ENCODE data around the gene LIMS2.

LIMS2 gene

DNA sequence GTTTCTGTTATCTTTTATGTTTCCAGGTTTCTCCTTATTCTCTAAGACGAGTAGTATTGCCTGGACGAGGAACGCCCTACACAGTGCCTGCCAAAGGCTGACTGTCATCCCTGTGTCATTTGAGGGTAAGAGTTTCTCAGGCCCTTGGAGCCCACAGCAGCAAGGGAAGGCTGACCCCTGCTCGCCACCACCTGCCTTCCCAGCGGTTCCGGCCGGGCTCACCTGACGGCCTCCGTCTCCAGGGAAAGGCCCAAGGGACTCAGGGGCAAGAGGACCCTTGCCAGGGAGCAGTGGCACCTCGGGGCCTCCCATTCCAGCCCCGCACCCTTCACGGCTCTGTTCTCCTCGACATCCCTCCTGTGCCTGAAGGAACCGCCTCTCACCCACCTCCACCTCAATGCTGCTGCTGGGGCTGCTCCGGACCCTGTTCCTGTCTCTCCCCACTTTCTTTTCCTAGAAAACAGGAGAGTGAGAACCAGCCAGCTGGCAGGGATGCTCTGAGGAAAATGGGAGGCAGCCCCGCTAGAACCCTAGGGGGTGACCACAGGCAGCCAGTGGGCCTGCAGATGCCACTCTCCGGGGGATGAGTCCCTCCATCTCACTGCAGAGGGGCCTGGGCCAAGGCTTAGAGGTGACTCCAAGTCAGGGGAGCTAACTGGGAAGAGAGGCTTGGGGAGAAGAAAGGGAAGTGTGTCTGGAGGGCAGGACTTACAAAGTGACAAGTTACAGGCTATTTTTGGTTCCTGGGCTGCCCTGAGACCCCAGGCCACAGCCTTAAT lies 1.9 kb downstream of the LIMS2 start:
- no peak for DNase-seq

GRCh38 chr2:127672341-127673224 lies 2.7 kb downstream of the LIMS2 start:
- DNase-seq = no peak

- DNase-seq = no peak
Observed at GRCh38 chr2:127671557-127672302, 3.6 kb downstream of the LIMS2 start.

DNA sequence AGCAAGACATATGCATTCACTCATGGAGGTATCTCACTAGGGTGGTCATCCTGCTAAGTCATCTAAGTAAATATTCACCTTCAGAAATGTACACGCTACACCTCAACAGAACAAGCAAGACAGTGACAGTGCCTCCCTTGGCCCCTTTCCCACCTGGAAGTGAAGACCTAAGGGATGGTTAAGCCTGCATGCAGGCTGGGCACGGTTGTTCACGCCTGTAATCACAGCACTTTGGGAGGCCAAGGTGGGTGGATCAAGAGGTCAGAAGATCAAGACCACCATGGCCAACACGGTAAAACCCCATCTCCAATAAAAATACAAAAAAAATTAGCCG lies 4.4 kb downstream of the LIMS2 start:
- DNase-seq = no peak

DNA sequence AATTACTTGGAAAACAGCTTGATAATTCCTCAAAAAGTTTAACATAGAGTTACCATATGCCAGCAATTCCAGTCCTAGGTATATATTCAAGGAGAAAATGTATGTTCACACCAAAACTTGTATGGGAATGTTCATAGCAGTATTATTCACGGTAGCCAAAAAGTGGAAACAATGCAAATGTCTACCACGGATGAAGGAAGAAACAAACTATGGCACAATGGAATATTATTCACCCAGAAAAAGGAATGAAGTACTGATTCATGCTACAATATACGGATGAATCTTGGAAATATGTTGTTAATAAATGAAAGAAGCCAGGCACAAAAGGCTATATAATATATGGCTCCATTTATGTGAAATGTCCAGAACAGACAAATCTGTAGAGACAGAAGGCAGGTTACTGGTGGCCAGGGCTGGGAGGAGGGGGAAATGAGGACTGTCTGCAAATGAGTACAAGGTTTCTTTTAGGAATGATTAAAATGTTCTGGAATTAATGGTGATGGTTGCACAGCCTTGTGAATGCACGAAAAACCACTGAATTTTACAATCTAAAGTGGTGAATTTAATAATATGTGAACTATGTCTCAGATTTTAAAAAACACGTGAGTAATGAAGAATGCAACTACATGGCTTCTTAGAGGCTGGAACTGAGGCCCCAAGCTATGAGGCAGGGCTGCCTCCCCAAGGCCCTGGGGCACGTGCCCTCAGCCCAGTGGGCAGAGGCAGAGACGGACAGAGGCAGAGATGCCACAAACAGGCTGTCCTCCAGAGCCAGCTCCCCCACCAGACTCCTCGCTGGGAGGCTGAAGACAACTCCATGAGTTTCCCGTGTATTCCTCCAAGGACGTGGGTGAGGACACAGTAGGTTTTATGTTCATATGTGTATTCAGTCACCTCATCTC lies 5.0 kb downstream of the LIMS2 start:
- no peak for DNase-seq

- no peak for DNase-seq
Observed at GRCh38 chr2:127669056-127669455, 6.3 kb downstream of the LIMS2 start.

DNA sequence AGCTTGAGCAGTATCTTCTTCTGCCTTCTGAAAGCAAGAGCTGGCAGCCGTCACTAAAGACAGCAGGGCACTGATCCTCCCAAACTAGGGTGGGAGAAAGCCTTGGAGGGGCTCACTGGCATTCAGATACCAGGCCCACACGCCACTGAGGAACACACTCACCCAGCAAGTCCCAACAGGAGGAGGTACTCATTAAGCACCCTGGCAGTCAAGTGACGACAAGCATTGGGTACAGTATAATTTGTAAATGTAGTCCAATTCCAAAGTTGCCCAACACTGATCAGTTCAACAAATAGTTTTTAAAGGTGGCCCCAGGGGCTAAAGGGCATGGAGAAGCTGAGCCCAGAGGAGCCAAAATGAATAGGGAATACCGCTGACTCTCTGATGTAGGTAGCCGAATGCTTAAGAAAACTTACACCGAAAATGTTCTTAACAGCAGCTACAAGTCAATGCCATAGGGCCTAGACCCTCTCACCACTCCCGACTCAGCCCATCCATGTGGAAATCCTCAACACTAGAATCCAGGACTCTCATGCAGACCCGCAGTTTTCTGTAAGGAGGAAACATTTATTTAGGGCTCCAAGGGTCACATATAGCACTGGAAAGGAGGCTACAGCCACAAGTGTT lies 9.9 kb downstream of the LIMS2 start:
- DNase-seq = no peak

DNA sequence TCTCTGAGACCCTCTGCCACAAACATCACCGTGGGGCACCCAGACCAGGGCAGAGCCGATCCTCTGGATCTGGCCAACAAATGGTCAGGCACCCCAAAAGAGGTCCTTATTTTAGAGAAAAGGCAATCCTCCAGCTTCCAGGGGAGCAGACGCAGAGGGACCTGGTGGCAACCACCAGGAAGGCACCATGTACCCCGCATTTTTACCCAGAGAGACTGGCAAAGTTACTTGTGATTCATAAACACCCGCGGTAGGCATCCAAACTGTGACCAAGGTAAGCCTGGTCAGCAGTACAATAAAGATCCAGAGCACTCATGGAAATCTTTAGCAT lies 10.5 kb downstream of the LIMS2 start:
- DNase-seq = no peak

- DNase-seq = no peak
Observed at GRCh38 chr2:127664065-127664894, 11.1 kb downstream of the LIMS2 start.

DNA sequence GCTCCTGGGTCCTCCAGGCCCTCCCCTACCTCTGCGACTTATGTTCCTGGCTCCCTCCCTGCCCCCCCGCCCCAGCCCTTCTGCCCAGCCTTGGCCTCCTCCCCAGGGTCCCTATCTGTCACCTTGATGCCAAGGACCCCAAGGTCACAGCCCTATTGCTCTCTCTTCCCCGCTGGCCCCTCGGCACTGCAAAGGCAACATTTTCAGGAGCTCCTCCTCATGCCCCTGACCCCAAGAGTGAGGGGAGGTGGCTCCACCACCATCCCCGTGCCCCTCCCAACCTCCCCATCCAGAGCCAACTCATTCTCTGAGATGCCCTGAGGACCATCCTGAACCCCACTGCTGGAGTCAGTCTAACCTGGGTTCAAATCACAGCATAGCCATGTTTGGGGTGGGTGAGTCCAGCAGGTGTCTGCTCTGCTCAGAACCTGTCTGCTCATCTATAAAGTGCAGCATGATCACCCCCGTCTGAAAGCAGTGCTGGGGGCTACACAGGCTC lies 11.7 kb downstream of the LIMS2 start:
- DNase-seq = no peak

- DNase-seq = no peak
Observed at GRCh38 chr2:127662937-127663565, 12.3 kb downstream of the LIMS2 start.

DNA sequence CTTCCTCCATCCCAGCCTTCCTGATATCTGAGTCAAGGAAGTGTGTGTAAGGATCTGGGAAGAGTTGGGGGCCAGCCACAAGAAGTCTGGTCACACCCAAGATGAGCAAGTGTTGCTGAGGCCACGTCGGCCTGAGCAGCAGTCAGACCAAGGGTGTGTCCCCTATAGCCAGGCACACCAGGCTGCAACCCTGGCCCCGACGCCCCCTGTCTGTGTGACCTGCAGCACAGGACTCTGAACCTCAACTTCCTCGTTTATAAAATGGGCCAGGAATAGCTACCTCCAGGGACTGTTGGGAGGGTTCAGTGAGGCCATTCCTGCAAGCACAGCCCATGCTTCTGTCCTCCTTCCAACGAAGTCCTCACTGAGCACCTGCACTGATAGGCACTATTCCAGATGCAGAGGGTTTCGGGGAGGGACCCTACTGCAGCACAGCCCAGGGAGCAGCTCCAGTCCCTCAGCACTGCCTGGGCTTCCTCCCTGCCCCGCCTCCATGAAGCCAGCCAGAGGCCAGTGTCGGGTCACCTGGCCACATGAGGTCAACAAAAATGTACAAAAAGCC lies 13.3 kb downstream of the LIMS2 start:
- no peak for DNase-seq

DNA sequence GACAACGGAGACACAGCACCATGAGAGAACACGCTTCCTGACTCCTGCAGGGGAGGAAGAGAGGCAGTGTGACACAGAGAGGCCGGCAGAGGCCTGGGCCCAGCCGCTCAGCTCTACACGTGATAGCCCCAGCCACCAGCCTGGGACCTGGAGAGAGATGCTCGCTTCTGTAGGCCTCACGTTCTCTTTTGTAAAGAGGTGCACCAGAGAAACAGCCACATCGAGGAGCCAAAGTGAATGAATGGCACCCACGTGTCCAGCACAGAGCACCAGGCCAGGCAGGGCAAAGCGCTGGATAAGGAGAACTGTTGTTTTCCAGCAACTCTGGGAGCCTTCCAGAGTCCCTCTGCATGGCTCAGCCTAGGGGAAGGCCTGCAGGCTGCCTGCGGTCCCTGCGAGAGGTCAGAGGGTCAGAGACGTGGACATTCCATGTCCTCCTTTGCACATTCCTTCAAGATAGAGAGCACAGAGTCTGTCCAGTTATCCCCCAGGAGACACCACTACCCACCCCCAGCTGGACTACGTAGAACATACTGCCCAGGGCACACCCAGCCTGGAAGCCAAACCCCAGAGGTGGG lies 14.2 kb downstream of the LIMS2 start:
- DNase-seq = no peak

DNA sequence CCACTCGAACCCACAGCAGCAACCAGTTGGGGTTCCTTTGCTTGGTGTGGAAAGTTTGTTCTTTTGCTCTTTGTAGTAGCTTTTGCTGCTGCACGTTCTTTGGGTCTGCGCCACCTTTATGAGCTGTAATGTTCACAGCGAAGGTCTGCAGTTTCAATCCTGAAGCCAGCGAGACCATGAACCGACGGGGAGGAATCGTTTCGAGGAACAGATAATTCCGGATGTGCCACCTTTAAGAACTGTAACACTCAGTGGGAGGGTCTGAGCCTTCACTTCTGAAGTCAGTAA lies 15.1 kb downstream of the LIMS2 start:
- no peak for DNase-seq

GRCh38 chr2:127659408-127660290 lies 15.7 kb downstream of the LIMS2 start:
- no peak for DNase-seq

DNA sequence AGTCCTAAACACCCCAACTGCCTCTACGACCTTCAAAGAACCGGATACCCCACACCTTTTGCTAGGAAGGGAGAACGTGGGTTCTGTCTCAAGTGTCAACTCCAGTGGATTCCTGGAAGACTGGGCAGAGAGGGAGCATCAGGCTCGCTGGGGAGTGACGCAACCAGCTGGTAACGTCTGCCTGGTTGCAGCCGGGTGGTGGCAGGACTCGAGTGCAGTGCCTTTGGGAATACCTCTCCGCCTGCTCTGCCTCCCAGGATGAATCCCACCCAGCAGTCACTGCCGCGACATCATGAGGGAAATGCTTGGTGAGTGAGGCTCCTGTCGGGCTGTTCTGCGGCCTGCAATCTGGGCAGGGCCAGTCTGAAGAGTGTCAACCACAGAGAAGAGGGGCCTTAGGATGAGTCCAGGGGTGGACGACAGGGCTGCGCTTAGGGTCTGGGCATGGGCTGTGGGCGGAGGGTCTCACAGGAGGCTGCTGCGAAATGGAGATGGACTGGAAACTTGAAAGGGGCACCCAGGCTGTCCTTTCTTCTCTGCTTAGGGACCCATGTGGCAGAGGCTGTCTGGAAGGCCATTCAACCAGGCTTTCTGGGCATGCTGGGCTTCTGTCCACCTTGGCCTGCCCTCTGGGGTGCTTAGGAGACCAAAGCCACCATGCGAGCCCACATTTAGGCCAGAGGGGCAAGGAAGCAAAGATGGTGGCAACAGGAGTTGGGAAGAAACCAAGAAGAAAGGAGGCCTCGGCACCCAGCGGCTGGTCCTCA lies 16.5 kb downstream of the LIMS2 start:
- DNase-seq = no peak

GRCh38 chr2:127658146-127658545 lies 17.2 kb downstream of the LIMS2 start:
- no peak for DNase-seq

DNA sequence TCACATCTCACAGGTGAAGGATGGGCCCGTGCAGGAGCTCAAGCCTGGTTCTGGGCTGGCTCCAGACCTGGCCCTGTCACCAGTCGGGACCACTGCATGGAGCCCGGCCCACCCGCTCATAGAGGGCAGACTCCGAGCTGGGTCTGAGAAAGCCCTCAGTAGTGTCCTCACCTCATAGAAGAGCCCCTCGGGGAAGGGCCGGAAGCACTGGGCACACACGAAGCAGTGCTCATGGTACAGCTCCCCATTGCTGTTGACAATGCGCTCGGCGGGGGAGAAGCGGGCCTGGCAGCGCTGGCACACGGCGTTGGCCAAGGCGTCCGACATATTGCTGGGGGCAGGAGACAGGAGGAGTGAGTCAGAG lies 18.1 kb downstream of the LIMS2 start:
- no peak for DNase-seq

All from NCI-H1417 treated with DMSO at 0.1 percent for 48 hours (cell line).